ENCODE results near the gene SHROOM3.
"Not testable (repeated sequence)": the region's sequence is repeated elsewhere in the genome, so short reads cannot be mapped to it uniquely, and the experiment has no call there.

The SHROOM3 gene

GRCh38 chr4:76445911-76446310 is 10.9 kb downstream of the SHROOM3 start:
- DNase-seq (ENCODE audit: low spot score): no peak

GRCh38 chr4:76447393-76447851 is 12.4 kb downstream of the SHROOM3 start:
- DNase-seq (ENCODE audit: low spot score): no peak

- DNase-seq (ENCODE audit: low spot score): no peak
Measured at GRCh38 chr4:76448211-76448610, 13.2 kb downstream of the SHROOM3 start.

- no peak for DNase-seq (ENCODE audit: low spot score)
Measured at GRCh38 chr4:76449362-76449767, 14.3 kb downstream of the SHROOM3 start.

GRCh38 chr4:76449833-76450232 is 14.8 kb downstream of the SHROOM3 start:
- no peak for DNase-seq (ENCODE audit: low spot score)

- DNase-seq (ENCODE audit: low spot score): no peak
Measured at GRCh38 chr4:76453232-76453631, 18.2 kb downstream of the SHROOM3 start.

GRCh38 chr4:76454073-76454472 is 19.0 kb downstream of the SHROOM3 start:
- not testable (repeated sequence) for DNase-seq (ENCODE audit: low spot score)

- no peak for DNase-seq (ENCODE audit: low spot score)
Measured at GRCh38 chr4:76457885-76458284, 22.9 kb downstream of the SHROOM3 start.

GRCh38 chr4:76458297-76458696 is 23.3 kb downstream of the SHROOM3 start:
- DNase-seq (ENCODE audit: low spot score): no peak

GRCh38 chr4:76458825-76459224 is 23.8 kb downstream of the SHROOM3 start:
- no peak for DNase-seq (ENCODE audit: low spot score)

- no peak for DNase-seq (ENCODE audit: low spot score)
Measured at GRCh38 chr4:76459291-76459723, 24.3 kb downstream of the SHROOM3 start.

- DNase-seq (ENCODE audit: low spot score): no peak
Measured at GRCh38 chr4:76463568-76463967, 28.5 kb downstream of the SHROOM3 start.

GRCh38 chr4:76470064-76470463 is 35.0 kb downstream of the SHROOM3 start:
- DNase-seq (ENCODE audit: low spot score): no peak

GRCh38 chr4:76470532-76470931 is 35.5 kb downstream of the SHROOM3 start:
- DNase-seq (ENCODE audit: low spot score): no peak

- no peak for DNase-seq (ENCODE audit: low spot score)
Measured at GRCh38 chr4:76476571-76476970, 41.5 kb downstream of the SHROOM3 start.

GRCh38 chr4:76484654-76485053 is 49.6 kb downstream of the SHROOM3 start:
- DNase-seq (ENCODE audit: low spot score): no peak

- DNase-seq (ENCODE audit: low spot score): no peak
Measured at GRCh38 chr4:76485450-76485849, 50.4 kb downstream of the SHROOM3 start.

GRCh38 chr4:76486588-76487276 is 51.7 kb downstream of the SHROOM3 start:
- DNase-seq (ENCODE audit: low spot score): no peak

GRCh38 chr4:76487621-76488020 is 52.6 kb downstream of the SHROOM3 start:
- DNase-seq (ENCODE audit: low spot score): no peak

GRCh38 chr4:76488455-76488854 is 53.4 kb downstream of the SHROOM3 start:
- no peak for DNase-seq (ENCODE audit: low spot score)

- DNase-seq (ENCODE audit: low spot score): no peak
Measured at GRCh38 chr4:76488888-76489685, 54.1 kb downstream of the SHROOM3 start.

GRCh38 chr4:76489686-76490161 is 54.7 kb downstream of the SHROOM3 start:
- no peak for DNase-seq (ENCODE audit: low spot score)

- DNase-seq (ENCODE audit: low spot score): no peak
Measured at GRCh38 chr4:76492055-76492454, 57.0 kb downstream of the SHROOM3 start.

Data from hepatic stellate cell (primary cell).